KG1 (cell line): ENCODE measurements around the gene C8B.
A peak's percentile ranks its signal among the peaks of the same experiment; 100 is the strongest.

Experiments used
- DNase-seq: peaks from one replicate; lab custom pipeline; 2025; lab: John Stamatoyannopoulos, UW

The C8B gene

GRCh38 chr1:56931686-56932085 is 34.1 kb downstream of the C8B start:
- no peak for DNase-seq

- no peak for DNase-seq
Observed at GRCh38 chr1:56931211-56931610, 34.6 kb downstream of the C8B start.

GRCh38 chr1:56929492-56929891 is 36.3 kb downstream of the C8B start:
- no peak for DNase-seq

- DNase-seq, result no peak
Observed at GRCh38 chr1:56927986-56928385, 37.8 kb downstream of the C8B start.

GRCh38 chr1:56927171-56927570 is 38.6 kb downstream of the C8B start:
- no peak for DNase-seq

- DNase-seq, result no peak
Observed at GRCh38 chr1:56925193-56925592, 40.6 kb downstream of the C8B start.

- no peak for DNase-seq
Observed at GRCh38 chr1:56924116-56924515, 41.7 kb downstream of the C8B start.

- DNase-seq, result no peak
Observed at GRCh38 chr1:56923201-56923600, 42.6 kb downstream of the C8B start.

- no peak for DNase-seq
Observed at GRCh38 chr1:56922507-56922906, 43.3 kb downstream of the C8B start.

- no peak for DNase-seq
Observed at GRCh38 chr1:56922070-56922469, 43.7 kb downstream of the C8B start.

GRCh38 chr1:56921479-56921878 is 44.3 kb downstream of the C8B start:
- DNase-seq, result no peak

GRCh38 chr1:56920591-56921001 is 45.2 kb downstream of the C8B start:
- DNase-seq, result no peak

GRCh38 chr1:56917356-56917755 is 48.5 kb downstream of the C8B start:
- no peak for DNase-seq

- no peak for DNase-seq
Observed at GRCh38 chr1:56916630-56917029, 49.2 kb downstream of the C8B start.

GRCh38 chr1:56915960-56916359 is 49.9 kb downstream of the C8B start:
- DNase-seq, result no peak

- no peak for DNase-seq
Observed at GRCh38 chr1:56912325-56912724, 53.5 kb downstream of the C8B start.

- DNase-seq, result no peak
Observed at GRCh38 chr1:56911098-56911938, 54.5 kb downstream of the C8B start.

- DNase-seq, result no peak
Observed at GRCh38 chr1:56910441-56910985, 55.3 kb downstream of the C8B start.

- peak; percentile 5 for DNase-seq
Observed at GRCh38 chr1:56908619-56909221, 57.1 kb downstream of the C8B start.

GRCh38 chr1:56905667-56906066 is 60.1 kb downstream of the C8B start:
- DNase-seq, result no peak

- DNase-seq, result no peak
Observed at GRCh38 chr1:56904663-56905397, 61.0 kb downstream of the C8B start.

GRCh38 chr1:56903778-56904177 is 62.0 kb downstream of the C8B start:
- no peak for DNase-seq

GRCh38 chr1:56901716-56902115 is 64.1 kb downstream of the C8B start:
- no peak for DNase-seq
